Left lung (tissue), 10 donors: ENCODE results near the gene SLC34A1. TPM values are rescaled to one million over a fixed set of nuclear protein-coding genes. Genes with fewer than 3 reads are reported as not detected.
"Not testable (repeated sequence)": the region's sequence is repeated elsewhere in the genome, so short reads cannot be mapped to it uniquely, and the experiment has no call there.

Experiments used
- ATAC-seq: fragments of 200-7000 bp; cut with Tn5 transposase; one replicate; pipeline ENCODE4 v1.9.1; 2020; ENCODE audit warnings: moderate library complexity
- DNase-seq, 4 donors: peaks; one replicate each; pipeline ENCODE4 v3.0.0-alpha.2; 2013 to 2020
- H3K27ac ChIP-seq, 2 donors: fragments of 200-600 bp; sonication (generic) in 1 of 2; one replicate each; pipeline versions ENCODE4 v1.5.0 to v1.8.0; 2020 to 2021
- H3K27me3 ChIP-seq, 2 donors: fragments of 200-600 bp; sonication (generic) in 1 of 2; one replicate each; pipeline versions ENCODE4 v1.5.0 to v1.8.0; 2020 to 2021
- H3K36me3 ChIP-seq, 2 donors: fragments of 200-600 bp; sonication (generic) in 1 of 2; one replicate each; pipeline versions ENCODE4 v1.5.0 to v1.8.0; 2020 to 2021
- H3K4me1 ChIP-seq, 2 donors: fragments of 200-600 bp; one replicate each; pipeline ENCODE4 v1.8.0; 2021
- H3K4me3 ChIP-seq, 2 donors: fragments of 200-600 bp; sonication (generic) in 1 of 2; one replicate each; pipeline versions ENCODE4 v1.5.0 to v1.8.0; 2020 to 2021; ENCODE audit warnings: mild to moderate bottlenecking in 1 of 2
- H3K9me3 ChIP-seq, 2 donors: fragments of 200-600 bp; sonication (generic) in 1 of 2; one replicate each; pipeline versions ENCODE4 v1.5.0 to v1.8.0; 2020 to 2021
- intact Hi-C, 2 donors: fragments of 100-400 bp; cut with DNase I; formaldehyde crosslinking; loops; one replicate each; pipeline versions ENCODE4 v1.11.2 to v1.14.2; 2022
- polyA plus RNA-seq, 6 donors: library from polyadenylated mRNA; unstranded; fragments of 120-200 nt; gene quantifications; one replicate each; pipeline ENCODE4 v1.2.1, GENCODE V29; 2013; ENCODE audit not compliant: insufficient read length in 6 of 6
- total RNA-seq, 2 donors: library from RNA; stranded (reverse); fragmentation: NEBNext Ultra II Directional; extraction: Animal tissue kit (Norgen Biotek cat#: 25700); gene quantifications; one replicate each; pipeline ENCODE4 v1.2.1, GENCODE V29; 2021
- TF ChIP-seq, protein P1 (sequence below), 2 donors: fragments of 200-600 bp; sonication (generic) in 1 of 2; IDR thresholded peaks; one replicate each; pipeline versions ENCODE4 v1.5.0 to v1.8.0; 2021; ENCODE audit warnings: antibody characterized with exemption in 2 of 2
- donor health status: DM: no; HTN: yes; CAD: no.
- donor health status: DM: no; HTN: no; CAD: no.

The SLC34A1 gene
- total and polyA plus RNA-seq, 8 donors = 0.18 to 1.7 (median 0.36) TPM; not detected in 3

DNA sequence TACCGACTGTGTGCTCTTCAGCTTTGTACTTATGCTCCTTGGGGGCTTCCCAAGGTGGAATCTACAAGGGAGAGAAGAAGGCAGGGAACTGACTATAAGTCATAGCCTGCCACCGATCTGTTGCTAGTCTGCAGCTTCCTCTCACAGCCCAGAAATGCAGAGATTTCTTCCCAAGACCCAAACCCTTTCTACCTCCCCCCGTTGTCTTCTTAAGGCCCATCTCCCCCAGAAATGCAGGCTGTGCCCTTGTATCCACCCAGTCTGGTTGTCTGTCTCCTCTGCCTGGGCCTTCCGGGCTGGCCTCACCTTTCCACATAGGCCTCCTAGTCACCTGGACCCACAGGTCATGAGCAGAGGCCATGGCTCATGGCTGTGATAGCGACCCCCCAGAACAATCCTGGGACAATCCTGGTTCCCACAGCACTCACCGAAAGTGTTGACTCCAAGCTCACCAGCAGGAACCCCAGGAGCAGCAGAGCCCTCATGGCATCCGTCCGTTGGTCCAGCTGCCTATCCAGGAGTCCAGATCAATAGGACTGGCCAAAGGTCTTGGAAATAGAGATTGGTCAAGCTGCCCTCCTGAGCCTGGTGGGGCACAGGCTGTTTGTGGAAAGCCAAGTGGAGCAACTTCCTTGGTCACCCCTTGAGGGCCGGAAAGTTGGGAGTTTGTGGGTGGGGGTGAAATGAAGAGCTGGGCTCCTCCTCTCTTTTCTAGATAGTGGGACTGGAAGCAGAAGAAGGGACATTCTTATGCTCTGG is 25.0 kb downstream of the SLC34A1 start, which contains the start of gene F12:
Gene F12 (minus strand): TSS at position 522 of the 759 bp plus-strand sequence. CDS start 37 bp downstream, at position 485.
- H3K36me3 ChIP-seq = no peaks in the 10 kb centered on the region
- H3K27ac ChIP-seq = no peak within 1 kb of the TSS
- H3K27me3 ChIP-seq = peaks cover 0 to 11% of the 10 kb centered on the region in 2 donors
- H3K4me3 ChIP-seq = no peak within 1 kb of the TSS
- DNase-seq (no peak), ATAC-seq (no peak)
- no peaks in the 10 kb centered on the region for H3K9me3 ChIP-seq
- TF ChIP-seq, protein P1, sequence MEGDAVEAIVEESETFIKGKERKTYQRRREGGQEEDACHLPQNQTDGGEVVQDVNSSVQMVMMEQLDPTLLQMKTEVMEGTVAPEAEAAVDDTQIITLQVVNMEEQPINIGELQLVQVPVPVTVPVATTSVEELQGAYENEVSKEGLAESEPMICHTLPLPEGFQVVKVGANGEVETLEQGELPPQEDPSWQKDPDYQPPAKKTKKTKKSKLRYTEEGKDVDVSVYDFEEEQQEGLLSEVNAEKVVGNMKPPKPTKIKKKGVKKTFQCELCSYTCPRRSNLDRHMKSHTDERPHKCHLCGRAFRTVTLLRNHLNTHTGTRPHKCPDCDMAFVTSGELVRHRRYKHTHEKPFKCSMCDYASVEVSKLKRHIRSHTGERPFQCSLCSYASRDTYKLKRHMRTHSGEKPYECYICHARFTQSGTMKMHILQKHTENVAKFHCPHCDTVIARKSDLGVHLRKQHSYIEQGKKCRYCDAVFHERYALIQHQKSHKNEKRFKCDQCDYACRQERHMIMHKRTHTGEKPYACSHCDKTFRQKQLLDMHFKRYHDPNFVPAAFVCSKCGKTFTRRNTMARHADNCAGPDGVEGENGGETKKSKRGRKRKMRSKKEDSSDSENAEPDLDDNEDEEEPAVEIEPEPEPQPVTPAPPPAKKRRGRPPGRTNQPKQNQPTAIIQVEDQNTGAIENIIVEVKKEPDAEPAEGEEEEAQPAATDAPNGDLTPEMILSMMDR (IDR thresholded peaks at IDR 0.05) = no peak
- intact Hi-C loops = no loop called here
- H3K4me1 ChIP-seq = peaks cover 7 to 32% of the 10 kb centered on the region in 2 donors

DNA sequence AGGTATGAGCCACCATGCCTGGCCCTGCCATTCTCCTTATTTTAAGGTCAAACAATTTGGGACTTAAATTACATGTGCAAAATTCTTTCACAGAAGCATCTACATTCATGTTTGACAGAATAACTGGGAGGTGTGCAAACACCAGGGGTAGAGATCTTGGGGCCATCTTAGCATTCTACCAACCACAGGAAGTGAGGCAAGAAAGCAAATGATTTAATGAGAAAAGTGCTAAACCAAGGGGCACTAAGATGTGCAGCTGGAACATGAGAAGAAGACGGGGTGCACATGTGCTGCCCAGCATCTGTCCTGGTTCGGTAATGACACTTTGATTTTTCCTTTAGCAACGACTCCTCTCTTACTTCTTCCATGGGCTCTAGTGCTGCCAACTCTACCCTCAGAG is 26.3 kb downstream of the SLC34A1 start:
- no peaks in the 10 kb centered on the region for H3K36me3 ChIP-seq
- no peak for ATAC-seq
- intact Hi-C loops = no loop called here
- peaks cover 0 to 21% of the 10 kb centered on the region in 2 donors for H3K4me1 ChIP-seq
- no peak overlapping the region for H3K27ac ChIP-seq
- peaks cover 0 to 2% of the 10 kb centered on the region in 2 donors for H3K27me3 ChIP-seq
- TF ChIP-seq, protein P1 (IDR thresholded peaks at IDR 0.05) = no peak
- no peak overlapping the region for H3K4me3 ChIP-seq
- H3K9me3 ChIP-seq = no peaks in the 10 kb centered on the region
- no peak for DNase-seq

DNA sequence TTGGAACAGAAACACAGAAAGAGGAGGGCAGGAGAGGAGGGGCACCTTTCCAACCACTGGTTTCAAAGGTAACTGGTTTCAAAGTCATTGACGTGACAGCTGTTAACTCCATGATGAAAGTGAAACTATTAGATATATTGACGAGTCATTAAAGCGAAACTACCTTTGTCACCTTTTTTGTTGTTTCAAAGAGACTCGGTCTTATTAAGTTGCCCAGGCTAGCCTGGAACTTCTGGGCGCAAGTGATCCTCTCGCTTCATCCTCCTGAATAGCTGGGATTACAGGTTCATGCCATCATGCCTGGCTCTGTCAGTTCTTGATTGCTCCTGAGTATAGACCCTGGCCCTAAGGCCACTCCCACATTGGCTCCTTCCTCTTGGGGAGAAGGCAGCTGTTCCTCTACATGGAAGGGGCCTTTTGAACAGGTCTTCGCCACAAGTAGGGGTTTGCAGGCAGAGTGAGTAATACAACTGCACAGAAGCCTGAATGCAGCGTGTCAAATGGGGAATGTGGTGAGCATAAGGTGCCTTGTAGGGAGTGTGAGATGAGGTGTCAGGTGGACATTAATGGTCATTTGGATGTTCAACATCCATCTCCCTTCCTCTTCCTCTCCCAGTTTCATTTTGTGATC is 28.5 kb downstream of the SLC34A1 start:
- no peak for DNase-seq
- Histone ChIP-seq H3K36me3 (no peaks in the 10 kb centered on the region), H3K4me3 (no peak overlapping the region), H3K27ac (no peak overlapping the region), H3K27me3 (no peaks in the 10 kb centered on the region), H3K4me1 (peaks cover 0 to 33% of the 10 kb centered on the region in 2 donors), H3K9me3 (no peaks in the 10 kb centered on the region)
- ATAC-seq = no peak
- TF ChIP-seq, protein P1 (IDR thresholded peaks at IDR 0.05) = no peak
- intact Hi-C loops = no loop called here

DNA sequence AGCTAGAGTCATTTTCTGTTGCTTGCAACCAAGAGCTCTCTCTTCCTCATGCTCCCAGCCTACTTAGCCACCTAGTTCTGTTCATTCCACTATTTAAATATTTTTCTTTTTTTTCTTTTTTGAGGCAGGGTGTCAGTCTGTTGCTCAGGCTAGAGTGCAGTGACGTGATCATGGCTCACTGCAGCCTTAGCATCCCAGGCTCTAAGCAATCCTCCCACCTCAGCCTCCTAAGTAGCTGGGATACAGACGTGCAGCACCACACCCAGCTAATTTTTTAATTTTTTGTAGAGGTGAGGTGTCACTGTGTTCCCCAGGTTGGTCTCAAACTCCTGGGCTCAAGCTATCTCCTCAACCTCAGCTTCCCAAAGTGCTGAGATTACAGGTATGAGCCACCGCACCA is 30.2 kb downstream of the SLC34A1 start:
- H3K36me3 ChIP-seq = no peaks in the 10 kb centered on the region
- DNase-seq = no peak

DNA sequence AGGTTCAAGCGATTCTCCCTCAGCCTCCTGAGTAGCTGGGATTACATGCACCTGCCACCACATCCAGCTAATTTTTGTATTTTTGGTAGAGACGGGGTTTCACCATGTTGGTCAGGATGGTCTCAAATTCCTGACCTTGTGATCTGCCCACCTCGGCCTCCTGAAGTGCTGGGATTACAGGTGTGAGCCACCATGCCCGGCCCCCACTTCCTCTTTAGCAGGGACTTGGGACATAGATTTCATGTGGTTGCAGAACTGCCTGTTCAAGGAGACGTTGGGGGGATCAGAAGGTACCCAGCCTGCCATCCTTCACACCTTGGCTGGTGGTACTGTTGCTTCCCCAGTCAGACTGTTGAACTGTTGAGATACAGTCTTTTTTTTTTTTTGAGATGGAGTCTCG is 32.8 kb downstream of the SLC34A1 start:
- intact Hi-C loops, H3K9me3 ChIP-seq: not testable (repeated sequence)
- peak overlapping the region in 1 of 2 donors; percentile 74 for H3K27ac ChIP-seq

More for the DNA sequence above, 30.2 kb downstream of the SLC34A1 start:
- Histone ChIP-seq H3K27me3 (no peaks in the 10 kb centered on the region), H3K27ac (no peak overlapping the region), H3K4me1 (peaks cover 0 to 40% of the 10 kb centered on the region in 2 donors), H3K9me3 (no peaks in the 10 kb centered on the region), H3K4me3 (no peak overlapping the region)
- intact Hi-C loops = no loop called here
- no peak for ATAC-seq
- TF ChIP-seq, protein P1 (IDR thresholded peaks at IDR 0.05) = no peak

More for the DNA sequence above, 32.8 kb downstream of the SLC34A1 start:
- H3K4me1 ChIP-seq = peaks cover 0 to 42% of the 10 kb centered on the region in 2 donors
- ATAC-seq, H3K36me3 ChIP-seq, H3K4me3 ChIP-seq, H3K27me3 ChIP-seq, DNase-seq: not testable (repeated sequence)
